Measurements from ENCODE around the gene STK39. TPM values are rescaled to one million over a fixed set of nuclear protein-coding genes. Genes with fewer than 3 reads are reported as not detected.

Gene STK39
- total RNA-seq, 2 experiments from 2014 or later: 17.7 to 41.1 TPM

GRCh38 chr2:168114619-168115018 lies 132.8 kb downstream of the STK39 start:
- ChIA-PET POLR2A (interaction anchor here (0.6 kb wide), 1 partner anchor 299 kb away, joined by 3 read pairs; no protein-coding TSS in a partner anchor), CTCF (ENCODE audit: unreplicated experiment) (no interaction called here)
- Histone ChIP-seq H3K9me2 (ENCODE audit: insufficient read depth, low read length) (no peaks in the 10 kb centered on the region), H3K4me2 (ENCODE audit: low read length) (no peak overlapping the region), H2AFZ (ENCODE audit: low read length) (no peak overlapping the region), H4K20me1 (ENCODE audit: insufficient read depth, low read length) (peaks cover 4% of the 10 kb centered on the region; the same call in 1 of the 2 replicates), H3K4me3 (ENCODE audit: low read depth, low read length, poor library complexity, severe bottlenecking) (no peak overlapping the region), H3K9me3 (ENCODE audit: low read length) (no peaks in the 10 kb centered on the region), H3K27ac (ENCODE audit: low read depth, low read length, poor library complexity, severe bottlenecking) (no peak overlapping the region), H3K36me3 (ENCODE audit: insufficient read depth, low read length) (no peaks in the 10 kb centered on the region), H3K4me1 (ENCODE audit: insufficient read depth, low read length, poor library complexity, severe bottlenecking) (no peaks in the 10 kb centered on the region), H3K79me2 (ENCODE audit: insufficient read depth, low read depth, low read length) (no peaks in the 10 kb centered on the region)
- intact Hi-C loops (cut with micrococcal nuclease; ENCODE audit: unreplicated experiment): loop anchor here (10.0 kb wide), 1 partner anchor 240 kb away; no protein-coding TSS in a partner anchor
- no peak for DNase-seq (ENCODE audit: low spot score)
- TF ChIP-seq, protein P1, sequence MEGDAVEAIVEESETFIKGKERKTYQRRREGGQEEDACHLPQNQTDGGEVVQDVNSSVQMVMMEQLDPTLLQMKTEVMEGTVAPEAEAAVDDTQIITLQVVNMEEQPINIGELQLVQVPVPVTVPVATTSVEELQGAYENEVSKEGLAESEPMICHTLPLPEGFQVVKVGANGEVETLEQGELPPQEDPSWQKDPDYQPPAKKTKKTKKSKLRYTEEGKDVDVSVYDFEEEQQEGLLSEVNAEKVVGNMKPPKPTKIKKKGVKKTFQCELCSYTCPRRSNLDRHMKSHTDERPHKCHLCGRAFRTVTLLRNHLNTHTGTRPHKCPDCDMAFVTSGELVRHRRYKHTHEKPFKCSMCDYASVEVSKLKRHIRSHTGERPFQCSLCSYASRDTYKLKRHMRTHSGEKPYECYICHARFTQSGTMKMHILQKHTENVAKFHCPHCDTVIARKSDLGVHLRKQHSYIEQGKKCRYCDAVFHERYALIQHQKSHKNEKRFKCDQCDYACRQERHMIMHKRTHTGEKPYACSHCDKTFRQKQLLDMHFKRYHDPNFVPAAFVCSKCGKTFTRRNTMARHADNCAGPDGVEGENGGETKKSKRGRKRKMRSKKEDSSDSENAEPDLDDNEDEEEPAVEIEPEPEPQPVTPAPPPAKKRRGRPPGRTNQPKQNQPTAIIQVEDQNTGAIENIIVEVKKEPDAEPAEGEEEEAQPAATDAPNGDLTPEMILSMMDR (conservative IDR thresholded peaks at IDR 0.05; ENCODE audit: low read length): no peak
- no peak for TF ChIP-seq EZH2phosphoT487 (IDR thresholded peaks at IDR 0.05; ENCODE audit: borderline replicate concordance, low read depth, low read length)
- BruUV-seq (replicated peaks): no TSS peak

DNA sequence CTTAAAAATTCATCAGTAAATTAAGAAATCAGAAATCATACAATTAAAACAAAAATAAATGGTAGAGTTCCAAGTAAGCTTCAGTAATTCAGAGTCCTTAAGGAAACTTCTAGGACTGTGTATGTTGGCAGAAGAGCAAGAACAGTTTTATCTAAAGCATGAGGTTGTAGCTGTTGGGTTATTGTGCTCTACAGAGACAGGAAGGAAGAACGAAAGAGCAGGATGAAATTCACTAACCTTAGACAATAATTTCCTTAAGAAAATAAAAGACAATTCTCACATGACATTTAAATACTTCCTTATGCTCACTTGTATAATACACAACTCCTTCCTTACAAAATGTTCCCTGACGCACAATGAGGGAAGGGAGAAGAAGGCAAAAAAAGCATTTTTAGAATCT lies 133.4 kb downstream of the STK39 start:
- Histone ChIP-seq H3K36me3 (ENCODE audit: insufficient read depth, low read length) (no peaks in the 10 kb centered on the region), H2AFZ (ENCODE audit: low read length) (no peak overlapping the region), H3K4me3 (ENCODE audit: low read depth, low read length, poor library complexity, severe bottlenecking) (no peak overlapping the region), H3K9me3 (ENCODE audit: low read length) (no peaks in the 10 kb centered on the region), H3K4me2 (ENCODE audit: low read length) (no peak overlapping the region), H3K4me1 (ENCODE audit: insufficient read depth, low read length, poor library complexity, severe bottlenecking) (no peaks in the 10 kb centered on the region), H3K9me2 (ENCODE audit: insufficient read depth, low read length) (no peaks in the 10 kb centered on the region), H4K20me1 (ENCODE audit: insufficient read depth, low read length) (peaks cover 3% of the 10 kb centered on the region; the same call in 1 of the 2 replicates), H3K79me2 (ENCODE audit: insufficient read depth, low read depth, low read length) (no peaks in the 10 kb centered on the region), H3K27ac (ENCODE audit: low read depth, low read length, poor library complexity, severe bottlenecking) (no peak overlapping the region)
- no TSS peak for BruUV-seq (replicated peaks)
- ChIA-PET CTCF (ENCODE audit: unreplicated experiment) (no interaction called here), POLR2A (interaction anchor here (0.7 kb wide), 1 partner anchor 34 kb away, joined by 3 read pairs; no protein-coding TSS in a partner anchor)
- DNase-seq (ENCODE audit: low spot score): no peak
- intact Hi-C loops (cut with micrococcal nuclease; ENCODE audit: unreplicated experiment): loop anchor here (10.0 kb wide), 1 partner anchor 239 kb away; no protein-coding TSS in a partner anchor
- TF ChIP-seq EZH2phosphoT487 (IDR thresholded peaks at IDR 0.05; ENCODE audit: borderline replicate concordance, low read depth, low read length): no peak

DNA sequence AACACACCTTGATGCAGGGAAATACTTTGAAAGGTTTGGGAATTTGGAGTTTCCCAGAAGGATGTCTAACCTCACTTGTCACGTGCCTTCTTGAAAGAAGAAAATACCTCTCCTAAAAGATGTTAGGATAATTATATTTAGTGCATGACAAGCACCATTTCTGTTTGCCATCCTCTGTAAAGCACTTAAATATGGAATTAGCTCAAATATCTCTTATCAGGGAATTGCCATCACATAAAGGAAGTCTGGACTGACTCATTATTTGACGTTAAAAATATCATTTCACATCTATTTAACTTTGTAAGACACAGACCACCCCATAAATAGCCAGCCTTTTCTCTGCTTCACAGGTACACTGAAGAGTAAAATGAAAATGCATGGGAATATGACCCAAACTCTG lies 140.1 kb downstream of the STK39 start:
- CTCF ChIA-PET (ENCODE audit: unreplicated experiment): no interaction called here

More for the DNA sequence above, 140.1 kb downstream of the STK39 start:
- Histone ChIP-seq H3K79me2 (ENCODE audit: insufficient read depth, low read depth, low read length) (no peaks in the 10 kb centered on the region), H3K4me2 (ENCODE audit: low read length) (no peak overlapping the region), H2AFZ (ENCODE audit: low read length) (no peak overlapping the region), H3K9me2 (ENCODE audit: insufficient read depth, low read length) (no peaks in the 10 kb centered on the region), H3K27ac (ENCODE audit: low read depth, low read length, poor library complexity, severe bottlenecking) (no peak overlapping the region), H3K4me1 (ENCODE audit: insufficient read depth, low read length, poor library complexity, severe bottlenecking) (no peaks in the 10 kb centered on the region), H4K20me1 (ENCODE audit: insufficient read depth, low read length) (no peaks in the 10 kb centered on the region), H3K9me3 (ENCODE audit: low read length) (no peaks in the 10 kb centered on the region), H3K36me3 (ENCODE audit: insufficient read depth, low read length) (no peaks in the 10 kb centered on the region; the same call in 1 of the 2 replicates), H3K4me3 (ENCODE audit: low read depth, low read length, poor library complexity, severe bottlenecking) (no peak overlapping the region)
- TF ChIP-seq, protein P1 (conservative IDR thresholded peaks at IDR 0.05; ENCODE audit: low read length): no peak
- no peak for TF ChIP-seq EZH2phosphoT487 (IDR thresholded peaks at IDR 0.05; ENCODE audit: borderline replicate concordance, low read depth, low read length)
- POLR2A ChIA-PET: interaction anchor here (0.7 to 1.3 kb wide), 4 partner anchors 11 to 82 kb away, joined by 3 read pairs; no protein-coding TSS in a partner anchor
- no TSS peak for BruUV-seq (replicated peaks)
- DNase-seq (ENCODE audit: low spot score): no peak
- intact Hi-C loops (cut with micrococcal nuclease; ENCODE audit: unreplicated experiment): loop anchor here (1.0 kb wide), 1 partner anchor 143 kb away; no protein-coding TSS in a partner anchor
